Natural killer cell treated with Interleukin-12 subunit alpha and Interleukin-12 subunit beta and Interleukin-15 and Interleukin-18, amount 100 ng/mL, for 72 hours (primary cell): ENCODE measurements around the gene ASTL. TPM values are rescaled to one million over a fixed set of nuclear protein-coding genes. Genes with fewer than 3 reads are reported as not detected.
"Not testable (repeated sequence)": the region's sequence is repeated elsewhere in the genome, so short reads cannot be mapped to it uniquely, and the experiment has no call there.

Experiments used
- ATAC-seq, 2 donors: fragments of 150-1000 bp; cut with Tn5 transposase in 1 of 2; sonication (Bioruptor Pico), chemical (Tn5 transposase) in 1 of 2; 2 replicates each; pipeline ENCODE4 v1.10.0; 2021
- DNase-seq: peaks from one replicate; pipeline ENCODE4 v3.0.0; 2022; ENCODE audit warnings: low spot score
- H3K27ac Mint-ChIP-seq, 2 donors: 1 replicate in 1 of 2; 2 replicates in 1 of 2; pipeline ENCODE4 v1.8.0; 2022; ENCODE audit warnings: mixed read lengths in 2 of 2, mild to moderate bottlenecking in 1 of 2, moderate library complexity in 1 of 2
- H3K27me3 Mint-ChIP-seq, 2 donors: 1 replicate in 1 of 2; 2 replicates in 1 of 2; pipeline ENCODE4 v1.8.0; 2022; ENCODE audit warnings: mixed read lengths in 2 of 2
- H3K36me3 Mint-ChIP-seq: one replicate; pipeline ENCODE4 v1.8.0; 2022; ENCODE audit warnings: mixed read lengths
- H3K4me1 Mint-ChIP-seq, 2 donors: 1 replicate in 1 of 2; 2 replicates in 1 of 2; pipeline ENCODE4 v1.8.0; 2022; ENCODE audit warnings: low read depth in 2 of 2, mixed read lengths in 2 of 2, mild to moderate bottlenecking in 1 of 2
- H3K4me3 Mint-ChIP-seq: one replicate; pipeline ENCODE4 v1.8.0; 2022; ENCODE audit warnings: mixed read lengths
- H3K9me3 Mint-ChIP-seq: 2 replicates; pipeline ENCODE4 v1.8.0; 2022; ENCODE audit warnings: mixed read lengths
- total RNA-seq, 2 donors: library from RNA; stranded (reverse); gene quantifications; one replicate each; pipeline ENCODE4 v1.2.3, GENCODE V29; 2022

Gene ASTL
- total RNA-seq, 2 donors from 2014 or later: 0.92 TPM; not detected in 1

DNA sequence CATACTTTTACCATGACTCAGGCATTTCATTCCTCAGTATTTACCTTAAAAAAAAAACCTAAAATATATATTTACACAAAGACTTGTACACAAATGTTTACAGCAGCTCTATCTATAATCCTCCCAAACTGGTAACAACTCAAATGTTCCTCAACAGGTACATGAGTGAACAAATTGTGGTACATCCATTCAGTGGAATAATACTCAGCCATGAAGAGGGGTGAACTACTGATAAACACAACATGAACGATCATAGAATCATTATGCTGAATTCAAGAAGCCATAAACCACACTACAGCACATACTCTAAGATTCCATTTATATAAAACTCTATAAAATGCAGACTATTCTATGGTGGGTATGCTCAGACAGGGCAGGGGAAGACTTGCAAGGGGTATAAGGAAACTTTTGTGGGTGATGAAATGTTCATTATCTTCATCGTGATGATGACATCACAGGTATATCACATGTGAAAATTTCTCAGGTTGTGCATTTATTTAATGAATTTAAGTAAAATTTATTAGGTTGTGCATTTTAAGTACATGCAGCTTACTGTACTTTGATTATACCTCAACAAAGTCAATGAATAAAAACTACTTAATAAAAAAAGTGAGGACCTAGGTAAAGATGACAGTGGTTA, 31.7 kb upstream of the ASTL start:
- Mint-ChIP-seq H3K27ac (no peak overlapping the region), H3K4me1 (peaks cover 17 to 22% of the 10 kb centered on the region in 2 donors), H3K9me3 (no peaks in the 10 kb centered on the region), H3K27me3 (no peaks in the 10 kb centered on the region), H3K4me3 (no peak overlapping the region), H3K36me3 (no peaks in the 10 kb centered on the region)
- DNase-seq (no peak), ATAC-seq (no peak)

DNA sequence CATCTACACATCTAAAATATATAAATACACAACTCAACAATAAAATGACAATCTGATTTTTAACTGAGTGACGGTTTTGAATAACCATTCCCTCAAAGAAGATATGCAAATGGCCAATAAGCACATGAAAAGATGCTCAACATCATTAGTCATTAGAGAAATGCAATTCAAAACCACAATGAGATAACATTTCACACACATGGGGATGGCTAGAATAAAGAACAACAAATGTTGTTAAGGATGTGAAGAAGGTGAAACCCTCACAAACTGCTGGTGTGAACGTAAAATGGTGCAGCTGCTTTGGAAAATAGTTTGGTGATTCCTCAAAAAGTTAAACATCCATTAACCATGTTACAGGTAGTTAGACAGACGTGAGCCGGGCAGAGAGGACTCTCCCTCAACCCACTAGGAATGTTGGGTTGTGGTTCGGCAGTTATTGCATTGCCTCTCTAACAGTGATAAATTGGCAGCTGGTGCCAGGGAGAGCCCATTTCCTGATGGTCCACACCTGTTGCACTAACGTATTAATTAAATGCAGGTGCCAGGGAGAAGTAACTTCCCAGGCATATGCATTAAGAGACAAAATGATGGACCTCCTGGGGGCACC, 29.2 kb upstream of the ASTL start:
- no peak for ATAC-seq
- peak overlapping the region; percentile 10 for H3K4me3 Mint-ChIP-seq
- H3K9me3 Mint-ChIP-seq: no peaks in the 10 kb centered on the region
- H3K27me3 Mint-ChIP-seq: no peaks in the 10 kb centered on the region
- DNase-seq: no peak
- H3K4me1 Mint-ChIP-seq: peaks cover 34 to 39% of the 10 kb centered on the region in 2 donors
- peak overlapping the region; percentile 7 to 56 for H3K27ac Mint-ChIP-seq
- no peaks in the 10 kb centered on the region for H3K36me3 Mint-ChIP-seq

DNA sequence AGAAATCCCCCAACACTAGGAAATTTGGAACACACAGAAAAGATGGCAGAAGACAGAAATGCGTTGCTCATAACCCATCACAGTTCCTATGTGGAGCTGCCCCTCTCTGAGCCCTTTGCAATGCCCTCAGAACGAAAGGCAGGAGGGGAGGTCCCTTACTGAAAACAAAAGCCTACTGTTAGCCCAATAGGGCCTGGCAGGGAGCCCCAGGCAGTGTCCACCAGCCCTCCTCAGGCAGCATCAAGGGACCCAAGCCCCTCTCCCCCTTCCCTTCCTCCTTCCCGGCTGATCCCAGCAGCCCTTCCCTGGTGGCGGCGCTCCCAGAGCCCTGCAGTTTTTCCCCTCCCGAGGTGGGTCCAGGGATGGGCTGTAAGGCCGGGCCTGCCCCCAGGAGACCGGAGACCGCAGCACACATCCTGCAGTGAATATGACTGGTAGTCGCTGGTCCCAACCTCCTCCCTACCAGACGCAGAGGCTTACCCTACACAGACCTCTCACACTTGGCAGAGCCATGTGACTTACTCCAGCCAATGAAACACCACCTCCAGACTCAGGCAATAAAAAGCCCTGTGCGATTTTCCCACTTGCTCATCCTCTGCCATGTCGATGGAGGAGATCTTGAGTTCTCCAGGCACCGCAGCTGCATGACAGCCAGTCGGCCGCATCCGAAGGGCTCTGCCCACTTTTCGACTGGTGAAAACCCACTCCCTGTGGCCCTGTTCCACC, 26.3 kb upstream of the ASTL start:
- Mint-ChIP-seq H3K9me3 (no peaks in the 10 kb centered on the region), H3K4me1 (peaks cover 48 to 55% of the 10 kb centered on the region in 2 donors), H3K36me3 (no peaks in the 10 kb centered on the region), H3K27ac (peak overlapping the region; percentile 57 to 98), H3K4me3 (peak overlapping the region; percentile 63), H3K27me3 (no peaks in the 10 kb centered on the region)
- no peak for DNase-seq
- peak; percentile 87 to 94 for ATAC-seq

DNA sequence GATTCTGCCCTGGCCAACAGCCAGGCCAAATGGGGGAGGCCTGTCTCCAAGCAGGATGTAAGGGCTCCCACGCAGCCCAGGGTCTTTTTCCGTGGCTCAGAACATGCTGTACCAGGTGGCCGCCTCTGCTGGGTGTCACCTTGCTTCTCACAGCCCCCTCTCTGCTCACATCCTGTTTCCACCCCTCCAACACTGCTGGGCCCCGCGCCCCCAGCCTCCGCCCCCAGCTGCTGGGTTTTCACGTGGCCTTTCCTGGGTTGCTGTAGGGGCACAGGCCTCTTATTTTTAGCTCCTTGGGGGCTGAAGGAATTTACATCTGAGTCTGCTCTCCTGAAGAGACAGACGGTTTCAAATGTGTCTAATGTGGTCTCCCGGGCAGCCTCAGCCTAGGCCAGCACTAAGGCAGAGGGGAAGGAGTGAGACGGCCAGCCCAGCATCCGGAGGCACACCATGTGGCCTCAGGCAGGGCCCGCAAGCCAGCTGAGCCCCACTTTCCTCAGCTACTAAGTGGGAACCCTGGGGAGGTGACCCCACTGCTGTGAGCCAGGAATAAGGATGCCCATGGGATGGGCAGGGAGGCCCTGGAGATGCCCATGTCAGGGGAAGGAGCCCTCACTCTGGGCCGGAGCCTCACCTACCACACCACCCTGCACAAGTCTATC, 25.6 kb upstream of the ASTL start:
- H3K27ac Mint-ChIP-seq: peak overlapping the region; percentile 57 to 98
- peak overlapping the region; percentile 63 for H3K4me3 Mint-ChIP-seq
- no peaks in the 10 kb centered on the region for H3K27me3 Mint-ChIP-seq
- DNase-seq (peak; percentile 78), ATAC-seq (peak; percentile 77)
- no peaks in the 10 kb centered on the region for H3K9me3 Mint-ChIP-seq
- peaks cover 56 to 63% of the 10 kb centered on the region in 2 donors for H3K4me1 Mint-ChIP-seq
- no peaks in the 10 kb centered on the region for H3K36me3 Mint-ChIP-seq

DNA sequence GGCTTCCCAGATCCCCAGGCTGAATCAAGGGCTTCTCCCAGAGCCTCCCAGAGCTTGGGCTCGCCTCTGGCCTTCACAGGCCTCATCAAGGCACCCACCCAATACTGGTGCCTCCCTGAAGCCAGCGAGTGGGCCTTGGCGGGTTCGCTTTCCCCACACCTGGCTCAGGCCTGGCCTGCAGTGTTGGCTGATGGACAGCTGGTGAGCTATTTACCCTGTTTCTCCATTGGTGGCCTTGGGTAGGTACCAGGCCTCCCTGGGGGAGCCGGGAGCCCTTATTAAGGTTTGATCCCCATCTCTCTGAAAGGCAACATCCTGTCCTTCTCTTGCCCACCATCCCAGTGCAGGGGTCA, 25.1 kb upstream of the ASTL start:
- no peaks in the 10 kb centered on the region for H3K36me3 Mint-ChIP-seq
- peaks cover 56 to 64% of the 10 kb centered on the region in 2 donors for H3K4me1 Mint-ChIP-seq
- peak overlapping the region; percentile 63 for H3K4me3 Mint-ChIP-seq
- DNase-seq (no peak), ATAC-seq (peak in 1 of 2 donors; percentile 1)
- peak overlapping the region; percentile 57 to 98 for H3K27ac Mint-ChIP-seq
- H3K27me3 Mint-ChIP-seq: no peaks in the 10 kb centered on the region
- no peaks in the 10 kb centered on the region for H3K9me3 Mint-ChIP-seq

DNA sequence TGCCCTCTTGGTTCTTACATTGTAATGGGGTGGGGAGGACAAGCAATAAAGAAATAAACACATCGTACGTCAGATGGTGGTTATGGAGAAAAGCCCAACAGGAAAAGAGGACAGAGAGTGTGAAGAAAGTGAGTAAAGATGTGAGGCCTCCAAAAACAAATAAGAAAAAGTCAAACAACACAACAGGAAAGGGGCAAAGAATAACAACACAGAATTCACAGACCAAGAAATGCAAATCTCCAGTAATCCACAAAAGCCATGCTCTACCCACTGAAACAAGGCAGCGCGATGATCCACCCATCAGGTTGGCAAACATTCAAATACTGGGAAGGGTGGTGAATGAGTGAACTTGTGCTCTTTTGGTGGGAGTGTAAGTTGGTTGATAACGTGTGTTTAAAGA, 23.6 kb upstream of the ASTL start:
- H3K4me1 Mint-ChIP-seq: peaks cover 62 to 72% of the 10 kb centered on the region in 2 donors
- ATAC-seq: no peak
- DNase-seq: no peak
- peak overlapping the region; percentile 57 to 98 for H3K27ac Mint-ChIP-seq
- no peaks in the 10 kb centered on the region for H3K9me3 Mint-ChIP-seq
- H3K4me3 Mint-ChIP-seq: peak overlapping the region; percentile 74
- H3K36me3 Mint-ChIP-seq: no peaks in the 10 kb centered on the region
- H3K27me3 Mint-ChIP-seq: no peaks in the 10 kb centered on the region

DNA sequence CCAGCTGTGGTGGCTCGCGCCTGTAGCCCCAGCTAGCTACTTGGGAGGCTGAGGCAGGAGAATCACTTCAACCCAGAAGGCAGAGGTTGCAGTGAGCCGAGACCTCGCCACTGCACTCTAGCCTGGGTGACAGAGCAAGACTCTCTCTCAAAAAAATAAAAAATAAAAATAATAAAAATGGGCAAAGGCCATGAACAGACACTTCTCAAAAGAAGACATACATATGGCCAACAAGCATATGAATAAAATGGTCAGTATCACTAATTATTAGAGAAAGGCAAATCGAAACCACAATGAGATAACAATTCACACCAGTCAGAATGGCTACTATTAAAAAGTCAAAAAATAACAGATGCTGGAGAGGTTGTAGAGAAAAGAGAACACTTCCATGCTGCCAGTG, 22.1 kb upstream of the ASTL start:
- Mint-ChIP-seq H3K4me3 (peak overlapping the region; percentile 34), H3K4me1 (peaks cover 73 to 82% of the 10 kb centered on the region in 2 donors), H3K27ac (peak overlapping the region in 1 of 2 donors; percentile 41)
- not testable (repeated sequence) for DNase-seq, H3K9me3 Mint-ChIP-seq, H3K27me3 Mint-ChIP-seq, H3K36me3 Mint-ChIP-seq, ATAC-seq

DNA sequence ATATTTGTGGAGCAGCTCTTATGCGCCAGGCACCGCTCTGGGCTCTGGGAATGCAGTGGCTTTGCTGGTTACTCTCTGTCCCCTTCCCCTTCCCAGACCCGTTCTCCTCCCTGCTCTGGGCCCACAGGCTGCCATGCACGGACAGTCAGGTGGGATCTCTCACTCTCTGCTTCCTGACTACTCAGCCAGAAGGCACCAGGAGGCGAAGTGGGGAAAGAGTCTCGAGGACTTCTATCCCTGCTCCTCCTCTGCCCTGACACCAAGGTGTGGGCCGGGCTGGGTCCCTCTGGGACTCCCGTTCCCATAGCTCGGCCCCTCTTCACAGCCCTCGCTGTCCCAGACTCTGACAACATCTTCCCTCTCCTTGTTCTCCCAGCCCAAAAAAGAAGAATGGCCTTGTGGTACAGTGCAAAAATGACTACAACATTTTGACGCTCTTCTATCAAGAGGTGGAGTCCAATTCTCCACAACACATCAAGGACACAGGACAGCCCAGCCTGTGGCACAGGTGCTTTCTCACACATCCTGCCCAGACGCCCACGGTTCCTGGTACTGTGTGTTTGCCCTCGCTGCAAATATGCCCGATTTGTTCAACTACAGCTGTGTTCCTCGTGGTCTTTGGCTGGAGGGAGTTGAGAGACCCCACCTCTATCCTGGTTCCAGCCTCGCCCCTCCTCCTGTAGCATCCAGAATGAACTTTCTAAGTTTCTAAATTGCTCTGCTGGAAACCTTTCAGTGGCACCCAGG, 21.0 kb upstream of the ASTL start:
- Mint-ChIP-seq H3K27ac (peak overlapping the region; percentile 89 to 90), H3K36me3 (no peaks in the 10 kb centered on the region), H3K4me3 (peak overlapping the region; percentile 77), H3K4me1 (peaks cover 66 to 72% of the 10 kb centered on the region in 2 donors), H3K27me3 (no peaks in the 10 kb centered on the region), H3K9me3 (no peaks in the 10 kb centered on the region)
- DNase-seq (no peak), ATAC-seq (no peak)

DNA sequence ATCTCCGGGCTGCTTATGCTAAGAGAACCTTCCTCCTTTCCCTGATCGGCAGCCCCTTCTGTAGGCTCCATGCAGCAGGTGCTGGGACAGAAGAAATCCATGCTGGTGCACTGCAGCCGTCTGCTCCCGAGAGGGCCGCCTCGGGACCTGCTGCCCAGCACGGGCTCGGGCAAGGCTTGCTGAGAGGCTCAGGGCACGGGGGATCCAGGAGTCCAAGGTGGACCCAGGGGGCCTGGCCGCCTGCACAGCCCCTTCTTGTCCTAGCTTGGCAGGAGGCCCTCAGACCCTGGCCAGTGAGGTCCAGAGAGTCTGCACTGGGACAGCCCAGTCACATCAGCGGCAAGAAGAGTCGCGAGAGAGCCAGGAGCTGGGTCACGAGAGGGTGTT, 20.2 kb upstream of the ASTL start:
- ATAC-seq (no peak), DNase-seq (peak; percentile 58)
- Mint-ChIP-seq H3K4me3 (peak overlapping the region; percentile 77), H3K36me3 (no peaks in the 10 kb centered on the region), H3K4me1 (peaks cover 61 to 65% of the 10 kb centered on the region in 2 donors), H3K9me3 (no peaks in the 10 kb centered on the region), H3K27me3 (no peaks in the 10 kb centered on the region), H3K27ac (peak overlapping the region; percentile 89 to 90)

DNA sequence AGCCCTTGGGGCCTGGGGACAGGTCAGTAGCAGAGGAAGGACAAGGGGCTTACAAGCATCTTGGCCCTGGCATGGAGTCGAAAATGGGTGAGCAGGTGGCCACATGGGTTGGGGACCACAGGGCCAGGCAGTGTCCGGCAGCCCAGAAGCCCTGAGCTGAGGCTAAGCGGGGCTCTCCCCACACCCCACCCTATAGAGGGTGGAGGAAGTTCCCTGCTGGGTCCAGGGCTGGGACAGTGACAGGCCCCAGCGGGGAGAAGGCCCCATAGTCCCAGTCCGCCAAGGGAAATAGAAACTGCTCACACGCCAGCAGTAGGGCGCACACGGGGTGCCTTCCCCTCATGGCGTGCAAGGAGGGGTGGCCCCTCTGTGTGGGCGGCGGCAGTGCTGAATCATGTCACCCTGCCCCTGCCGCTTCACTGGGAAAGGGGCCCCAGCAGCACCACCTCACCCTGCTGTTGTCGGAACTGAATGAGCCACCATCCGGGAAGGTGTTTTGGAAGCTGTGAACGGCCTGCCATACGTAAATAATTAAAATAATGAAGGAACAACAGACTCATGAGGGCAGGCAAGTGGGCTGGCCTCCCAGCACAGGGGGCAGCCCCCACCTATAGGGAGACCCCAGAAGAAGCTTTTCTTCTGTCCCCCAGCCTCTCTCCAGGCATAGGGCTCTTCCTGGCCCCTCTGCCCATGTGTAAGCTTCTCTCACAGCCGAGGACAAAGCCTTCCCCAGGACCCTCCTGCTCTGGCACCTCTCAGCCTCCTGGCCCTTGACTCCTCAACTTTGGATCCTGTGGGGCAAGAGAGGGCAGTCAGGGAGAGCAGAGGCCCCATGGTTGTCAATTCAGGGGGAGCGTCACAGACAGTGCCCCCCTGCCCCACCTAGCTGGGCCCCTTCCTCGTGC, 19.6 kb upstream of the ASTL start:
- DNase-seq (peak; percentile 84), ATAC-seq (peak; percentile 86 to 89)
- Mint-ChIP-seq H3K27me3 (no peaks in the 10 kb centered on the region), H3K9me3 (no peaks in the 10 kb centered on the region), H3K4me3 (peak overlapping the region; percentile 77), H3K4me1 (peaks cover 59 to 62% of the 10 kb centered on the region in 2 donors), H3K27ac (peak overlapping the region; percentile 89 to 90), H3K36me3 (no peaks in the 10 kb centered on the region)

DNA sequence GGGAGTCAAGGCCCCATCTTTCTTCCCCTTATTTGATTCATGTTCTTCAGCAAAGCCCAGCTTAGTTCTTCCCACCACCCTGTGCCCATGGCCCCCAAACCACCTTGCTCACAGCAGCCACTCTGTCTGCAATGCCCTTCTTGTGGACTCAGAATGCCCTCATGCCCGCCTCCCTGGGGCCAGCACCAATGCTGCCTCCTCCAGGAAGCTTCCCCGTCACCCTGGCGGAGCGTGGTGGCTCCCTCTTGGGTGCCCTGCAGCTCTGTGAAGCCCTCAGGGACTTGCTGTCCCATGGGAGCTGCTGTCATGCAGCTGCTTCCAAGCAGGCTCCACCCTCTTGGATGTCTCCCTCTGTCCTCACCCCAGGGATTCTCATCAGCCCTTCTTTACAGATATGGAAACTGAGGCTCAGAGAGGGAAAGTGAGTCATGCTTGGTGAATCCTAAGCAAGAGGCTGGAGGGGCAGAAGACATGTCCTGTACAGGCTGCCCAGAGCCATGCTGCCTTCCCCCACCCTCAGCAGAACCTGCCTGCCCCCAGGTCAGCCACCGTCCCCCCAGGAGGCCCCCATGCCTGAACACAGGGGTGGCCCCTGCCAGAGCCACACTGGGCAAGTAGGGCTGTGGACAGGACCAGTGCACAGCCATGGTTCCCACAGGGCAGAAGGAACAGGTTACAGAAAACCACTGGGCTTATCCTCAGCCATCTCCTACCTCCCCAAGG, 18.8 kb upstream of the ASTL start:
- H3K9me3 Mint-ChIP-seq: no peaks in the 10 kb centered on the region
- ATAC-seq (peak in 1 of 2 donors; percentile 1), DNase-seq (peak; percentile 56)
- H3K36me3 Mint-ChIP-seq: no peaks in the 10 kb centered on the region
- peak overlapping the region; percentile 77 for H3K4me3 Mint-ChIP-seq
- H3K27me3 Mint-ChIP-seq: no peaks in the 10 kb centered on the region
- peaks cover 52 to 53% of the 10 kb centered on the region in 2 donors for H3K4me1 Mint-ChIP-seq
- peak overlapping the region; percentile 89 to 90 for H3K27ac Mint-ChIP-seq
